ENCODE data around the gene ANKAR. TPM values are rescaled to one million over a fixed set of nuclear protein-coding genes. Genes with fewer than 3 reads are reported as not detected.
"Not testable (repeated sequence)": the region's sequence is repeated elsewhere in the genome, so short reads cannot be mapped to it uniquely, and the experiment has no call there.

Gene ANKAR
- polyA plus RNA-seq, 4 donors = 6.6 to 15.8 (median 11.6) TPM

GRCh38 chr2:189658306-189659212 is 15.9 kb upstream of the ANKAR start:
- no peak for DNase-seq (ENCODE audit: low read depth in 4 of 4, low spot score in 2 of 4)

- no peak for DNase-seq (ENCODE audit: low read depth in 4 of 4, low spot score in 2 of 4)
Measured at GRCh38 chr2:189659734-189660133, 14.7 kb upstream of the ANKAR start.

GRCh38 chr2:189660803-189661147 is 13.7 kb upstream of the ANKAR start:
- no peak for DNase-seq (ENCODE audit: low read depth in 4 of 4, low spot score in 2 of 4)

GRCh38 chr2:189661148-189661956 is 13.1 kb upstream of the ANKAR start, which contains the start of gene ASNSD1:
Gene ASNSD1 (plus strand): TSS chr2:189661459. CDS start chr2:189666133, 4,674 bp downstream.
- DNase-seq (ENCODE audit: low read depth in 4 of 4, low spot score in 2 of 4) = peak; percentile 93 to 99 (median 98)

- no peak for DNase-seq (ENCODE audit: low read depth in 4 of 4, low spot score in 2 of 4)
Measured at GRCh38 chr2:189661957-189662321, 12.5 kb upstream of the ANKAR start.

- DNase-seq (ENCODE audit: low read depth in 4 of 4, low spot score in 2 of 4) = no peak
Measured at GRCh38 chr2:189662669-189663226, 11.7 kb upstream of the ANKAR start.

GRCh38 chr2:189663319-189663718 is 11.2 kb upstream of the ANKAR start:
- not testable (repeated sequence) for DNase-seq (ENCODE audit: low read depth in 4 of 4, low spot score in 2 of 4)

GRCh38 chr2:189669913-189670312 is 4.6 kb upstream of the ANKAR start:
- no peak for DNase-seq (ENCODE audit: low read depth in 4 of 4, low spot score in 2 of 4)

GRCh38 chr2:189673661-189674373 is 653 bp upstream of the ANKAR start:
- DNase-seq (ENCODE audit: low read depth in 4 of 4, low spot score in 2 of 4) = no peak

- no peak for DNase-seq (ENCODE audit: low read depth in 4 of 4, low spot score in 2 of 4)
Measured at GRCh38 chr2:189676471-189676870, 2.0 kb downstream of the ANKAR start.

GRCh38 chr2:189679226-189679625 is 4.8 kb downstream of the ANKAR start:
- no peak for DNase-seq (ENCODE audit: low read depth in 4 of 4, low spot score in 2 of 4)

- DNase-seq (ENCODE audit: low read depth in 4 of 4, low spot score in 2 of 4) = no peak
Measured at GRCh38 chr2:189681203-189681602, 6.7 kb downstream of the ANKAR start.

- no peak for DNase-seq (ENCODE audit: low read depth in 4 of 4, low spot score in 2 of 4)
Measured at GRCh38 chr2:189681903-189682302, 7.4 kb downstream of the ANKAR start.

- no peak for DNase-seq (ENCODE audit: low read depth in 4 of 4, low spot score in 2 of 4)
Measured at GRCh38 chr2:189683348-189683747, 8.9 kb downstream of the ANKAR start.

- no peak for DNase-seq (ENCODE audit: low read depth in 4 of 4, low spot score in 2 of 4)
Measured at GRCh38 chr2:189684811-189685210, 10.3 kb downstream of the ANKAR start.

GRCh38 chr2:189685540-189686229 is 11.2 kb downstream of the ANKAR start:
- no peak for DNase-seq (ENCODE audit: low read depth in 4 of 4, low spot score in 2 of 4)

- not testable (repeated sequence) for DNase-seq (ENCODE audit: low read depth in 4 of 4, low spot score in 2 of 4)
Measured at GRCh38 chr2:189687796-189688195, 13.3 kb downstream of the ANKAR start.

GRCh38 chr2:189696223-189696622 is 21.8 kb downstream of the ANKAR start:
- DNase-seq (ENCODE audit: low read depth in 4 of 4, low spot score in 2 of 4) = no peak

- DNase-seq (ENCODE audit: low read depth in 4 of 4, low spot score in 2 of 4) = peak in 1 of 4 donors; percentile 45
Measured at GRCh38 chr2:189698020-189698887, 23.8 kb downstream of the ANKAR start.
